SIG-M5 treated with dmso at 0.1 percent for 504 hours (cell line): ENCODE data around the gene BTBD19.
"Not testable (repeated sequence)": the region's sequence is repeated elsewhere in the genome, so short reads cannot be mapped to it uniquely, and the experiment has no call there.

Experiments used
- DNase-seq: peaks from one replicate; lab custom pipeline; 2025; ENCODE audit not compliant: unreplicated experiment; lab: John Stamatoyannopoulos, UW

Gene BTBD19, protein sequence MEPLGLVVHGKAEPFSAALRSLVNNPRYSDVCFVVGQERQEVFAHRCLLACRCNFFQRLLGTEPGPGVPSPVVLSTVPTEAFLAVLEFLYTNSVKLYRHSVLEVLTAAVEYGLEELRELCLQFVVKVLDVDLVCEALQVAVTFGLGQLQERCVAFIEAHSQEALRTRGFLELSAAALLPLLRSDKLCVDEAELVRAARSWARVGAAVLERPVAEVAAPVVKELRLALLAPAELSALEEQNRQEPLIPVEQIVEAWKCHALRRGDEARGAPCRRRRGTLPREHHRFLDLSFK

DNA sequence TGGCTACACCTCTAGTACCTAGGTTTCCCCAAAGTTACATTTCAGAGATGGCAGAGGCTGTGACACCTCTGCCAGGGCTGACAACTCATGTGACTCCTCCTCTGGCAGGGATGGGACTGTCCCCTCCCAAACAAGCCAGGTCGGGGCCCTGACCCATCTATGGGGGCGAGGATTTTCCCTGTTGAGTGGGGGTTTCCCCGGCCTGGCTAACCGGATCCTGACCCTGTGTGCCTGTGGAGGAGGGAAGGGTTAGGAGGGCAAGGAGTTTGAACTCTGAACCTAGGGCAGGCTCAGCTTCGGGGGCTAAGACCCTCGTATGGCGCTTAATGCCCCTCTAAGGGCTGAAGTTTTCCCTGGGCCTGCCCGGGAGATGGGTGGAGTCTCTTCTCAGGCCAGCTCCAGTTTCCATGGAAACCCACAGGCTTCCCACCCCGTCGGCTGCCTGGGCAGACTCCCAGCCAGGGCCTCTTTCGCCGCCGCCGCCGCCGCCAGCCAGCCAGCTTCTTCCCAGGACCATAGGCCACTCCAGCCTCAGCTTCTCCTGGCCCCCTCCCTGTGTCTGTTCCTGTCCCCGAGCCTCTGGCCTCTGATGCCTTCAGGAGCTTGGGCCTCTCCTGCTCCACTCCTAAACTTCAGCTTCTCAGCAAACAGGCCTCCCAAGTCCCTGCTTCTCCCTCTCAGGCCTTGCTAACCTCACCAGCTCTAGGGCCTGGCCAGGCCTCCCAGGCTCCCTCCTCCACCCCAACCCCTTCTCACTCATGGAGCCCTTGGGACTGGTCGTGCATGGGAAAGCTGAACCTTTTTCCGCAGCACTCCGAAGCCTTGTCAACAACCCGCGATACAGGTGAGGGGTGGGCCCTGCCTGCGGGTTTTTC lies at the start of gene BTBD19:
Gene BTBD19 (plus strand): TSS at position 461 of the 875 bp plus-strand sequence. CDS start 298 bp downstream, at position 759.
- DNase-seq = no peak

DNA sequence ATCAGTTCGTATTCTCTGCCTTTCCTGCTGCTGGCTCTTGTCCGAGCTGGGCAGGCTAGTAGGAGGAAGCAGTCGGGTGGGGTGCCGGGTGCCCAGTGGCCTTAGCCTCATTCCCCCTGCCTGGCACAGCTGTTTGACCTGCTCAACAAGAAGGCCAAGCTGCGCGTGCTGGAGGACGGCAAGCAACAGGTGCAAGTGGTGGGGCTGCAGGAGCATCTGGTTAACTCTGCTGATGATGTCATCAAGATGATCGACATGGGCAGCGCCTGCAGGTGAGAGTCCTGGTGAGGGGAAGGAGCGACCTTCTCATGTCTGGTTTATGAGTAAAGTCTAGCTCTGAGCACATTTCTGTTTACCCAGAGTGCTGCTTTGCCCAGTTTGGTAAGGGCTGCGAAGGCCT lies 49.2 kb upstream of the BTBD19 start:
- DNase-seq = no peak

DNA sequence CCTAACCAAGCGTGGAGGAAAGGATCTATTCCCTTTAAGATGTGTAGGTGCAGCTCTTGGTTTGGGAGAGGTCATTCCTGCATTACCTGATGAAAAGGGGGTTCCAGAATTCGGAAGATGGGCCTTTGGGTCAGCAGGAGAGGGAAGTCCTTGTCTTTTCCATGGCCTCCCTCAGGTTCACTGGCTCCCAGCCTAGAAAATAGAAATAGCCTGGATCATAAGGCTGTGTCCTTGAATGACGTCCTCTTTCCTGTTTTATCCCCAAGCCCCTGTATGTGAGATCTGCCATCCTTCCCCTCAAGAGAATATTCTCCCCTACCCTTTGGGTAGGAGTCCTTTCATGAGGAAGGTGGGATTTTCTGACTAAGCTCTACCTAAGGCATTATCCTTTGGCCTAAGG lies 47.4 kb upstream of the BTBD19 start:
- DNase-seq = no peak

DNA sequence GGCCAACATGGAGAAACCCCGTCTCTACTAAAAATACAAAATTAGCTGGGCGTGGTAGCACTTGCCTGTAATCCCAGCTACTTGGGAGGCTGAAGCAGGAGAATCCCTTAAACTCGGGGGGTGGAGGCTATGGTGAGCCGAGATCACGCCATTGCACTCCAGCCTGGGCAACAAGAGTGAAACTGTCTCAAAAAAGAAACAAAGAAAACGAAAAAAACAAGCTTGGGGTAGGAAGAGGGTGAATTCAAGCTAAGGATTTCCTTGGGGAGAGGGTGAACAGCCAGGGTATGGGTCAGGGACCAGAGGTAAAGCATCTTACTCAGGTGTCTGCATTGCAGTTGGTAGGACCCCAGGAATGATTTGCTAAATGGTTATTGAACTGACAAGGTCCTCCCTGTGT lies 41.9 kb upstream of the BTBD19 start:
- not testable (repeated sequence) for DNase-seq

DNA sequence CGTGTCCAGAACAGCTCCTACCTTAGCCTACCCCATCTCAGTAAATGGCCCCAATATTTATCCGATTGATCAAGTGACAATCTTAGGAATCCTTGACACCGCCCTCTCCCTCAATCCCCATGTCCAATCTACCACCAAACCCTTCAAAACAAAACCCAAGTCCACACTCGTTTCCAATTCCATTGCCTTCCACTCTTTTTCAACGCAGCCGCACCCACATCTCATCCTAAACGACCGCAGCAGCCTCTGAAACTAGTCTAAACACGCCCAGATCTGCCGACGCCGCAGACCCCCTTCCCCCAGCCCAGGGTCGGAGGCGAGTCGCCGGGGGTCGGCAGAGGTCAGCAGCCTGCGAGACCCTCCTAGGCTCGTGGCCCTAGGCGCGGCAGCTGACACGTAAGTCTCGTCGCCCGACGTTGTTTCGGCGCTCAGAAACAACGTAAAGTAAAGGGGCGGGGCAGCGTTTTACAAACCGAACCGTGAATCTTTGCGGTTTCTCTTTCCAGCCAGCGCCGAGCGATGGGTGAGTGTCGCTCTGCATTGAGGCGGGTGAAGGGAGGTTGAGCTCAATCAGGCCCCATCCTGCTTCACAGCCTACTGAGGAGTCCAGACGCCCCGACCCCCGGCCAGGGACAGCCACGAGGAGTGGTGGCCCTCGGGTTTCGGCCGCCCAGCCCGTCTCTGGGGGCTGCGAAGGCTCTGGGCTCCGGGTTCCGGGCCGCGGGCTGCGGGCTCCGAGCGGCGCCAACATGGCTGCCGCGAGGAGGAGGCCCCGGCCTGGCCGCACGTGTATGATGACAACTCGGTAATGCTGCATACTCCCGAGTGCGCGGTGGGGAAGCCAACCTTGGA lies 33.0 kb upstream of the BTBD19 start, which contains the start of gene RPS8:
Gene RPS8 (plus strand): TSS at position 463 of the 852 bp plus-strand sequence. CDS start 57 bp downstream, at position 520.
- peak; percentile 91 for DNase-seq

DNA sequence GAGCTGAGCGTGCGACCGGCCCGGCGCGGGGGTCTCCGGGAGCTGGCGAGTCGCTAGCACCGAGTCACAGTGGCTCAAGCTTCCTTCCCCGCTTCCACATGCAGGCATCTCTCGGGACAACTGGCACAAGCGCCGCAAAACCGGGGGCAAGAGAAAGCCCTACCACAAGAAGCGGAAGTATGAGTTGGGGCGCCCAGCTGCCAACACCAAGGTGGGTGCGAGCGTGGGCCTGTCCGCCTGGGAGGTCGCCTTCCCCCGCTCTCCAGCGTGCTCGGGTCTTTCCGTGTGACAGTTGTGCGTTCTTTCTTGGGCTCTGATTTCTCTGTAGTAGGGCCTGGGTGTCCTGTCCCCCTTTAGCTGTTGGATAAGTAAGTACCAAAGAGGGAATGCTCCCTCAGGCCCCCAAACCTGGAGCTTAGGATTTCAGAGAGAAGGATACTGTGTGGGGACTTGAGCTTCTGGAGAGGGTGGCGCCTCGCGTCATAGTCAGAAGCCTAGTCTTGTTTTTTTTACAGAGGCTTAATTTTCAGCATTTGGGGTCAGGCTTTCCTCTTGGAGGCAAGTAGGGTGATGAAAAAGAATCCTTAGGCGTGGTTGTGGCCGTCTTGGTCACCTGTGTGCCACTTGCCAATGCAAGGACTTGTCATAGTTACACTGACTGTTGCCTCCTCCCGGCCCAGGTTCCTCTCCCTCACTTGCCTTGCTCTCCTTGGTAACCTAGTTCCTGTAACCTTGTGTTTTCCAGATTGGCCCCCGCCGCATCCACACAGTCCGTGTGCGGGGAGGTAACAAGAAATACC lies 32.2 kb upstream of the BTBD19 start:
- peak; percentile 26 for DNase-seq

DNA sequence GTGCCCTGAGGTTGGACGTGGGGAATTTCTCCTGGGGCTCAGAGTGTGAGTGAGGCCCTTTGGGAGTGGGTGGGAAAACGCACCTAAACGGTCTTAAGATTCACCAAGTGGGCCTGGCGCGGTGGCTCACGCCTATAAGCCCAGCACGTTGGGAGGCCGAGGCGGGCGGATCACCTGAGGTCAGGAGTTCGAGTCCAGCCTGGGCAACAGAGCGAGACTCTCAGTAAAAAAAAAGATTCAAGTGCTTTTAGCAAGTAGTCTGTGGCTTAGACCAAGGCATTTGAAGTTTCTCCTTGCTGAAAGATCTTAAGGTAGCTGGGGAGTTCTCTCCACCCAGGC lies 31.6 kb upstream of the BTBD19 start:
- no peak for DNase-seq

DNA sequence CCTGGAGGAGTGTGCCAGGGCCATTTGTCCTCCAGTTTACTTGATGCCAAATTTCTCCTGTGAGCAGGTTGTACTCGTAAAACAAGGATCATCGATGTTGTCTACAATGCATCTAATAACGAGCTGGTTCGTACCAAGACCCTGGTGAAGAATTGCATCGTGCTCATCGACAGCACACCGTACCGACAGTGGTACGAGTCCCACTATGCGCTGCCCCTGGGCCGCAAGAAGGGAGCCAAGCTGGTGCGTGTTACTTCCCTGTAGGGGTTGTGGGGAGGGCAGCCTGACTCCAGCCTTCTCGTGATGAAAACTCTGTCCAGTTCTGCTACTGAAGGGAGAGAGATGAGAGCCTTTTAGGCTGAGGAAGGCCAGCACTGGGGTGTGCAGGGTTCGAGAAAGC lies 30.8 kb upstream of the BTBD19 start:
- DNase-seq = no peak

DNA sequence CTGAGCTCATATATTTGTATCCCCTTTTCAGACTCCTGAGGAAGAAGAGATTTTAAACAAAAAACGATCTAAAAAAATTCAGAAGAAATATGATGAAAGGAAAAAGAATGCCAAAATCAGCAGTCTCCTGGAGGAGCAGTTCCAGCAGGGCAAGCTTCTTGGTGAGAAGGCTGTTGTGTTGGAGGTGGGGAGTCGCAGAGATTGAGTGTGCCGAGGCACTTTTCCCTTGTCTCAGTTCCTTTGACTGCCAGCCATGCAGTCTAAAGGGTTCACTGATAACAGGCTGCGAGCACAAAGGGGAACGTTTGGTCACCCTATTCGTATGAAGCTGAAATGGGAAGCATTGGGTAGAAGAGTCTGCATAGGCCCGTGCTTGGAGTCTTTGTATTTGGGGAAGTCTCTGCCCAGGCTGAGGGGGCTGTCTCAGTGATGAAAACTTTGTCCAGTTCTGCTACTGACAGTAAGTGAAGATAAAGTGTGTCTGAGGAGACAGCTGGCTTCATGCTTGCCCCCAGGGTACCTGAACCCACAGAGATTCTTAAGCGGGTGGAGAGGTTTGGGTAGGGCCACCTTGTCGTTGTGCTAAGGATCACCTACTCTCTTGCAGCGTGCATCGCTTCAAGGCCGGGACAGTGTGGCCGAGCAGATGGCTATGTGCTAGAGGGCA lies 30.2 kb upstream of the BTBD19 start:
- DNase-seq = peak; percentile 57

DNA sequence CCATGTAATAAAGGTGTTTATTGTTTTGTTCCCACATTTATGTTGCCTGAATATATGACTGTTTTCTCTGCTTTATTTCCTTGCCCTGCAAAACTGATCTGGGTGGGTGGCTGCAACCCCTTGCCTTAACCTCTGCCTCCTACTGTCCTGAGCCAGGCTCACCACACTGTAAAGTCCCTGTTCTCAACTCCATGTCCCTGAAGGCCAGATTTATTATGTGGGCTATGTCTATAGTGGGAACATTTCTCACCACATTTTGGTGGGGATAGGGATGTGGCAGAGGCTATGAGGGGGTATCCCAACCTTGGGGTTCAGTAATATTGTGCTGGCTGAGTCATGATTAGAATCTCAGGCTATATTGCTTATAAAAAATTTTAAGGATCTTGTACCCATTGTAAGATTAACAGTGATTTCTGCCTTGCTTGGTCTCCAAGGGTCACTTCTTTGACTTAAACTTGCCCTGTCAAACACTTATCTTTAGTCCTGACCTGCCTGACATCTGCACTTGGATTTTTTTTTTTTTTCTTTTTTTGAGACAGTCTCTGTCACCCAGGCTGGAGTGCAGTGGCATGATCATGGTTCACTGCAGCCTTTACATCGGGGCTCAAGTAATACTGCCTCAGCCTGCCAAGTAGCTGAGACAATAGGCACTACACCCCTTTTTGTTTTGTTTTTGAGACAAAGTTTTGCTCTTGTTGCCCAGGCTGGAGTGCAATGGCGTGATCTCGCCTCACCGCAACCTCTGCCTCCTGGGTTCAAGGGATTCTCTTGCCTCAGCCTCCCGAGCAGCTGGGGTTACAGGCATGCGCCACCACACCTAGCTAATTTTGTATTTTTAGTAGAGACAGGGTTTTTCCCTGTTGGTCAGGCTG lies 29.4 kb upstream of the BTBD19 start:
- no peak for DNase-seq

DNA sequence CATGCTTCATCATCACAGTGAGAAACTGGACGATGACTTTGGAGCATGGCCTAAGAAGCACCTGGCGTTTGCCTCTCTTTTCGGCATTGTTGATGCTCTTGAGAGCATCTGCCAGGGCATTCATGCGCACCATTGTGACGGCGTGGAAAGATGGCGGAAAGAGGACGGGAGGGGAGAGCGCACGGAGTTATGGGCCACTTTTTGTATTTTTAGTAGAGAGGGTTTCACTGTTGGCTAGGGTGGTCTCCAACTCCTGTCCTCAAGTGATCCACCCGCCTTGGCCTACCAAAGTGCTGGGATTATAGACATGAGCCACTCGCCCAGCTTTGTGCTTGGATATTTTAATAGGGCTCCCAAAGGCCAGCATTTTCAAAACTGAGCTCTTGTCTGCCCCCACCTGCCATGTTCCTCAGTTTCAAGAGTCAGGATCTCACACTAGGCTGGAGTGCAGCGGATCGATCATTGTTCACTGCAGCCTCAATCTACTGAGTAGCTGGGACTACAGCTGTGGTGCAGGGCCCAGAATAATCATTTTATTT lies 27.7 kb upstream of the BTBD19 start:
- no peak for DNase-seq

DNA sequence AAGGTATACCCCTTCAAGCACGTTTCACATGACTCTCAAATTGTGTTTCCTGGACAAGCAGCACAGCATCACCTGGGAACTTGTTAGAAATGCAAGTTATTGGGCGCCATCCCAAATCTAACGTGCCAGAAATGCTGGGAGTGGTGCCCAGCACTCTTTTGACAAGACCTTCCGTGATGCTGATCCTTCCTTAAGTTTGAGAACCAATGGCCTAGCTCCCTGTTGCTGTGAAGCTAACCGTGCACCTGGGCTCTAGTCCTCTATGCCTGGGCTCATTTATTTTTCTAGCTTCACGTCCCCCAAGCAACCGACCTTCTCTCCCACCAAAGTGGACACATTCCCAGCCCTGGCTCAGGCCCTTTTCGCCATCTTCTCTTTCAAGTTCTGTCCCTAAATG lies 24.6 kb upstream of the BTBD19 start:
- no peak for DNase-seq

DNA sequence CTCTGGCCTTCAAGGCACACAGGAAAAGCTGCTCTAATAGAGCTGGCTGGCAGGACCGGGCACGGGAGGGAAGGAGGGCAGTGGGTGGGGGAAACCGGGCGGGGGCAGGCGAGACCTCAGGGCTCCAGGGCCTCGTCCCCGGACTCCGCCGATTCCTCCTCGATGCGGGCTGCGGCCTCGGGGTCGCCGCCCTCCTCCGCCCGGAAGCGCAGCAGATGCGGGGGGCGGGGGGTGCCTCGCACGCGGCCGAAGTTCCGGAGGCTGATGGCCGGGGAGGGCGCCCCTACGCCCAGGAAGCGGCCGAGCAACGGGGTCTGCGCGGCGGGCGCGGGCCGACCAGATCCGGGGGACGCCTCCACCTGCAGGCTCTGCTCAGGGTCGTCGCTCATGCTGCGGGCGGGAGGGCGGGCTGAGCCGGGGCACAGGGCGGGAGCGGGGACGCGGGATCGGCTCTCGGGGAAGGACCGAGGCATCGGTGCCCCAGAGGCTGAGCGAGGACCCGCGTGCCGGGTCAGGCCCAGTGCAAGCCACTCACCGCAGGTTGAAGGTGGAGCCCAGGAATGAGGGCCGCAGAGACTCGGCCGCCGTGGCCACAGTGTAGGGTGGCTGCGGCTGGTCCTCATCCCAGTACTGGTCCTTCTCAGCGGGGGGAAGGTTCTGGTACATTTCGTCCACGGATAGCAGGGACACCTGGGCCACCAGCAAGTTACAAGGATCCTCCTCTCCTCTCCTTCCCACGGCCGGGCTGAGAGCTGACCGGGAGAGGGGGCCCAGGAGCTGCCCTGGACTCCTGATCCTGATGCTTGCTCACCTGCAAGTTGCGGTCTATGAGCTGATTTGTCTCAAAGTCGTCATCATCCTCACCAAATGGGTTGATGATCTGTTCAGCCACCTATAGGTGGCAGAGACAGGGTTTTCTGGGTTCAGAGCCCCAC lies 24.0 kb upstream of the BTBD19 start:
- no peak for DNase-seq

DNA sequence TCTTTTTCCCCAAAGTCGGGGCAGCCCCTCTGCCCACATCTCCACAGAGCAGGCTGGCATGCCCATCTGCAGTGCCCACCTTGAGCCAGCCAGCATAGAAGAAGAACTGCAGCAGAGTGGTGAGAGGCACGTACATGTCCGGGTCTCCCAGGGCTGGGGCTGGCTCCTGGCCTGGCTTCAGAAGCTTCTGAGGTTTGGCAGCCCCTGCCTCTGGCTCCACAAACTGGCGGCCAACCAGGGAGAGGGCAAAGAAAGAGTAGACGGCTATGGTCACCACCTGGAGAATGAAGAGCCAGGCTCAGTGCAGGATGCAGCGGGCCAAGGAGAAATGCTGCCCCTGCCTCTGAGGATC lies 23.3 kb upstream of the BTBD19 start:
- no peak for DNase-seq

DNA sequence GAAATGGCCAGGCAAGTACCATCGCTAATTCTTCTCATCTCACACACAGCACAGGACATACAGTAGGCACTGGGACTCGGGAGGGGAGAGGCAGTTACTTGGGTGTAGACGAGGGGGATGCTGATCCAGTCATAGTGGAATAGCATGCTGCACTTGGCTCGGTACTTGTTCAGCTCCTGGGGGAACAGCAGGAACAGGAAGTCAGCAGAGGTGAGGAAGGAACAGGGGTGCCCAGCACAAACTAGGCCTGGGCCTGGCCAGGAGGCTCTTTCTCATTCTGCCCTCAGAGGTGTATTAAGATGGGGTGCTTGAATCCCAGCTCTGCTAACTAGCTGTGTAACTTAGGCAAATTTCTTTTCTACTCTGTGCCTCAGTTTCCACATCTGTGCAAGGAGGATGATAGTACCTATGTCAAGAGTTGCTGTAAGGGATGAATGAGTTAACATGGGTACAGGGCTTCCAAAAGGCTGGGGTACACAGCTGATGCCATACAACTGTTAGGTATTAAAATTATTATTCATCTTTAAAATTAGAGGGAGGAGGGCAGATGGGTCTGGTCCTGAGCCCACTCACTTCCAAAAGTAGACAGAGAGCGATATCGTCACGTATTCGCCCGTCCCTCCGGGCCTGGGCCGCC lies 22.7 kb upstream of the BTBD19 start:
- no peak for DNase-seq

DNA sequence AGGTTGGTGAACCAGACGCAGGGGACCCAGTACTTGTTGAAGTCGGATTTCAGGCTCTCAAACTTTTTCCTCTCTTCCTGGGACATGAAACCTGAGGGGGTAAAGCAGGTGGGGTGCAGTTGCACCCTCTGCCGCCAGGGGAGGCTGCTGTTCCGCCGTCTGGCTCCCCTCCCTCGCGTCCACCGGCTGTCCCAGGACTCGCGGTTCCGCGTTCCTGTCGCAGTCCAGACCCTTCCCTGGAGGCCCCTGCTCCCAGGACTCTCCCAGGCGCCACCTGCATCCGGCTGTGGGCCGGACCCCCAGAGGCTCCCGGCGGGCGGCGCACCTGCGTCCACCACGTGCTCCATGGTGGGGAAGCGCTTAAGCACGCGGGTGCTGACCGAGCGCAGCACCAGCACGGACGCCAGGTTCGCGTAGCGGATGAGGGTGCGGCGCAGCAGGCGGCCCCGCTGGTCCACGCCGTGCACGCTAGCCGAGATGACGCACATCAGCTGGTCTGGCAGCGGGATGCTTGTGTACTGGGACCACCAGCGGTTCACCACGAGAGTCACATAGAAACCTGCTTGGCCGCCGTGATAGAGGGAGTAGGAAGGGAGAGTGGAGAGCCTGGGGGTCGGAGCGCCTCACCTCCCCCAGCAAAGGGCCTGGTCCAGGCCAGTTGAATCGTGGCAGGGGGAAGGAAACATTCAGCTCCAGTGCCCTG lies 22.0 kb upstream of the BTBD19 start:
- DNase-seq = peak; percentile 43
